ENCODE data around the gene CIRBP. TPM values are rescaled to one million over a fixed set of nuclear protein-coding genes. Genes with fewer than 3 reads are reported as not detected.

The CIRBP gene
- polyA plus RNA-seq, 1 donor from 2014 or later: 377 TPM

DNA sequence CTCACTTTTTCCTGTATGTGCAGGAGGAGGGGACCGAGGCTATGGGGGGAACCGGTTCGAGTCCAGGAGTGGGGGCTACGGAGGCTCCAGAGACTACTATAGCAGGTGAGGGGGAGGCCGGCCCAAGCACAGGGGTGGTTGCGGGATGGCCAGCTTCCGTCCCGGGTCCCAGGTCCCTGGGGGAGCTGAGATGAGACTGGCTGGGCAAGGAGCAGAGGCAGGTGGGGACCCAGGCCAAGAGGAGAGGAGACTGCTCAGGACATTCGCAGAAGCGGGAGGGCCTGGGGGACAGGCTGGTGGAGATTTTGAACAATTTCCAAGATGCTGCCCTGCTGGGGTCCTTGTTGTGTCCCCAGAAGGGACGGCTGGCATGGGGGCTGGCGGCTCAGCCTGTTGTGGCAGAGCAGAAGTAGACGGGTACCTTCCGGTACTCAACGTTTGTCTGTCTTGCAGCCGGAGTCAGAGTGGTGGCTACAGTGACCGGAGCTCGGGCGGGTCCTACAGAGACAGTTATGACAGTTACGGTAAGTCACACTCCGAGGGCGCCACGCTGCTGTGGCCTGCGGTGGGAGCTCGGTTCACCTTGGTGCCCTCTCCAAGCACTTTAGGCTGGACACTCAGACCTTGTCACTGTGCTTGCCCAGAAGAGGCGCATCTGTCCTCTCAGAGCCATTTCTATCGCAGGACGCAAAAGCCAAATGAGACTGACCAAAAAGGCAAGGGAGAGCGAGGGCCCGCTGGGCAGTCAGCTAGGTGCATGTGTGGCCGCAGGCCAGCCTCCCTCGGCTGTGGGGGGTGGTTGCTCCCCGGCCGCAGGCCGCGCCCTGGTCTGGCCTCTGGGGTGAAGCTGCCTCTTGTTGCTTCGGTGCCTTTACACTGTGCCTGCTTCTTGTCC is 2.6 kb downstream of the CIRBP start:
- H3K36me3 Mint-ChIP-seq: peaks cover 5% of the 10 kb centered on the region
- H3K4me1 Mint-ChIP-seq: peaks cover 33 to 38% (median 37%) of the 10 kb centered on the region in 3 donors
- H3K9me3 Mint-ChIP-seq: no peaks in the 10 kb centered on the region
- H3K4me3 Mint-ChIP-seq: peak overlapping the region; percentile 84 to 94 (median 90)
- H3K27ac Mint-ChIP-seq: peak overlapping the region; percentile 63 to 95 (median 95)
- no peaks in the 10 kb centered on the region for H3K27me3 Mint-ChIP-seq

DNA sequence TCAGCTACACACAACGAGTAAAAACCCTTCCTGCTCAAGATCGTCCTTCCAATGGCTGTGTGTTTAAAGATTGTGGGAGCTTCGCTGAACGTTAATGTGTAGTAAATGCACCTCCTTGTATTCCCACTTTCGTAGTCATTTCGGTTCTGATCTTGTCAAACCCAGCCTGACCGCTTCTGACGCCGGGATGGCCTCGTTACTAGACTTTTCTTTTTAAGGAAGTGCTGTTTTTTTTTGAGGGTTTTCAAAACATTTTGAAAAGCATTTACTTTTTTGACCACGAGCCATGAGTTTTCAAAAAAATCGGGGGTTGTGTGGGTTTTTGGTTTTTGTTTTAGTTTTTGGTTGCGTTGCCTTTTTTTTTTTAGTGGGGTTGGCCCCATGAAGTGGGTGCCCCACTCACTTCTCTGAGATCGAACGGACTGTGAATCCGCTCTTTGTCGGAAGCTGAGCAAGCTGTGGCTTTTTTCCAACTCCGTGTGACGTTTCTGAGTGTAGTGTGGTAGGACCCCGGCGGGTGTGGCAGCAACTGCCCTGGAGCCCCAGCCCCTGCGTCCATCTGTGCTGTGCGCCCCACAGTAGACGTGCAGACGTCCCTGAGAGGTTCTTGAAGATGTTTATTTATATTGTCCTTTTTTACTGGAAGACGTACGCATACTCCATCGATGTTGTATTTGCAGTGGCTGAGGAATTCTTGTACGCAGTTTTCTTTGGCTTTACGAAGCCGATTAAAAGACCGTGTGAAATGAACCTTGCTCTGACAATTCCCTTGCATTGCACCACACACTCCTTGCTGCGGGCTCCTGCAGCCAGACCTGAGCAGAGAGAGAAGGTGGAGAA is 3.5 kb downstream of the CIRBP start:
- H3K36me3 Mint-ChIP-seq: peaks cover 5% of the 10 kb centered on the region
- no peaks in the 10 kb centered on the region for H3K9me3 Mint-ChIP-seq
- peak overlapping the region in 2 of 3 donors; percentile 89 to 95 for H3K27ac Mint-ChIP-seq
- no peaks in the 10 kb centered on the region for H3K27me3 Mint-ChIP-seq
- H3K4me3 Mint-ChIP-seq: peak overlapping the region; percentile 21 to 90 (median 70)
- H3K4me1 Mint-ChIP-seq: peaks cover 33 to 38% (median 37%) of the 10 kb centered on the region in 3 donors

DNA sequence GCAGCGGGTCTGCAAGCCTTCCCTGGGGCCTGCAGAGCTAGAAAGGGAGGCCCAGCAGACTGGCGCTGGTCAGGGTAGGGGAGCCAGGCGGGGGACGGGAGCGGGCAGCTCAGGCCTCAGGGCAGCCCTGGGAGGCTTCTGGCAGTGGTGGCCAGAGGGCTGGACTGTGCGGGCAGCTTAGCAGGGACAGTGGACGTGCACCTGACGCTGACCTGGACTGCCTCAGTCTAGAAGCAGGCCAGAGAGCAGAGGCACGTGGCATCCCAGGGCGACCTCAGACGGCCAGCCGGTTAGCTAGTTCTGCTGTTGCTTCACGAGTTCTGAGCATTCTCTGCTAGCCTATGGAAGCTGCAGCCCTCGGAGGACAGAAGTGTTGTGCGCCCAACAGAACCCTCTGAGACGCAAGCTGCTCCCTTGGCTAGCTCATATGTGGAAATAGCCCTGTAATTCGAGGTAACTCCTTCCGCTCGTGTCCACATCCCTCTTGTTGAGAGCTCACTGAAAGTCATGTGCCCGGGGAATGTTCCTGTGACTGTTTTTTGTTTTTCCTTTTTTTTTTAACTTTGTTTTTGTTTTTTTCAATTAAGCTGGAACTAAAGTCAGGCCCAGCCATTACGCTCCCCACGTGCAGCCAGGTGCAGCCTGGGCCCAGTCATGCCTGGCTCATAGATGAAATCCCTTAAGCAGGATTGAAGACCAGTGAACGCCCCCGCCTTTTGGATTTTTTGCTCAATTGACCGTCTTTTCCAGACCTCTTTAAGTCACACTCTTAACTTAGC is 4.3 kb downstream of the CIRBP start:
- Mint-ChIP-seq H3K27ac (peak overlapping the region; percentile 73 to 95 (median 89)), H3K9me3 (no peaks in the 10 kb centered on the region), H3K4me1 (peaks cover 33 to 37% (median 35%) of the 10 kb centered on the region in 3 donors), H3K27me3 (no peaks in the 10 kb centered on the region), H3K4me3 (peak overlapping the region; percentile 27 to 90 (median 72)), H3K36me3 (peaks cover 7% of the 10 kb centered on the region)

DNA sequence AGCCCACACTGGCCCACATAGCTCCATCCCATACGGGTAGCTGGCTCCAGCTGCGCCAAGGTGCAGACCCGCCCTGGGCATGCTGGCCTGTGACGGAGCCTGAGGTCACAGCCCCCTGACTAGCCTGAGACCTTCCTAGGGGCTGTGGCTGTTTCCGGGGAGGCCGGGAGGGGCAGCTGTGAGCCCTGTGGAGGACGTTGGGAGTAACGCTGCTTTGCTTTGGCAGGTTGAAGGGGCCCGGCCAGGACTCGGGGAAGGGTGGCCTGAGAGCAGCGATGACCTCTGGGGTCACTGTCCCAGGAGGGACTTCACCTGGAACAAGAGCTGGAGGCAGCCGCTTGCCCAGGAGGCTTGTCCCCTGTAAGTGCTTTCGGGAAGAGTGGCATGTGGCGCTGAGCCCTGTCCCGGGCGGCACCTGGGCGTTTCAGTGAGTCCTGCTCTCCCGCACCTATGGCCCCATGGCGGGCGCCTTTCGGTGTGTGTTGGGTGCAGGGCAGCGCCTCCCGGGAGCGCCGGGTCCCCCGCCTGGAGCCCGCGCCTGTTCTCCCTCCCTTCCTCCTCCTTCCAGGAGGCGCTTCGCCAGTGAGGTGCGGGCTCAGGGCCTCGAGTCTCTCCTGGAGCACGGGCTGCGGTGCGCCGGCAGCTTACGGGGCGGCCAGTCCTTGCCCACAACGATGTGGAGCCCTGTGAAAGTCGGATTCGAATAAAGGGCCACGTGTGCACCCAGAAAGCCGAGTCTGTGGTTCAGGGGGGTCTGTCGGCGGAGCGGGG is 5.1 kb downstream of the CIRBP start:
- Mint-ChIP-seq H3K27ac (peak overlapping the region; percentile 39 to 95 (median 73)), H3K4me3 (peak overlapping the region in 3 of 4 donors; percentile 27 to 90 (median 85)), H3K9me3 (no peaks in the 10 kb centered on the region), H3K27me3 (no peaks in the 10 kb centered on the region), H3K36me3 (peaks cover 7% of the 10 kb centered on the region), H3K4me1 (peaks cover 26 to 32% (median 29%) of the 10 kb centered on the region in 3 donors)

DNA sequence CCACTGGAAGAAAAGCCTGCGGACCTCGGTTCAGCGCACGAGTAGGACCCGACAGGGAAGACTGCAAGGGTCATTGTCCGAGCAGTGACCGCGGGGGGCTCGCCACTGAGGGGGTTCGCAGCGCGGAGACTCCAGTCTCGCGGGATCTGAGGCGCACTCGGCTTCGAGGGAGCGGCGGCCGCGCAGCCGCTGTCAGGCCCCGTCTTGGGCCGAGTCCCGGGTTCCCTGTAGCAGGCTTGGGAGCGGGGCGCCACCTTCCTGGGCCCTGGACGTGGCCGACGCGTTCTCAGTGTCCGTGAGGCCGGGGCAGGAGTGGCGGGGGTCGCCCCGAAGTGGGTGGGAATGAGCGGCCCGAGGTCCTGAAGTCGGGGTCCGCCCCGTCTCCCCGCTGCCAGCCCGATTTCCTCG is 5.7 kb downstream of the CIRBP start:
- Mint-ChIP-seq H3K27ac (peak overlapping the region in 2 of 3 donors; percentile 59 to 95), H3K4me1 (peaks cover 31 to 35% (median 32%) of the 10 kb centered on the region in 3 donors), H3K36me3 (peaks cover 9% of the 10 kb centered on the region), H3K9me3 (no peaks in the 10 kb centered on the region), H3K4me3 (peak overlapping the region in 3 of 4 donors; percentile 55 to 90 (median 66)), H3K27me3 (peaks cover 1% of the 10 kb centered on the region)

DNA sequence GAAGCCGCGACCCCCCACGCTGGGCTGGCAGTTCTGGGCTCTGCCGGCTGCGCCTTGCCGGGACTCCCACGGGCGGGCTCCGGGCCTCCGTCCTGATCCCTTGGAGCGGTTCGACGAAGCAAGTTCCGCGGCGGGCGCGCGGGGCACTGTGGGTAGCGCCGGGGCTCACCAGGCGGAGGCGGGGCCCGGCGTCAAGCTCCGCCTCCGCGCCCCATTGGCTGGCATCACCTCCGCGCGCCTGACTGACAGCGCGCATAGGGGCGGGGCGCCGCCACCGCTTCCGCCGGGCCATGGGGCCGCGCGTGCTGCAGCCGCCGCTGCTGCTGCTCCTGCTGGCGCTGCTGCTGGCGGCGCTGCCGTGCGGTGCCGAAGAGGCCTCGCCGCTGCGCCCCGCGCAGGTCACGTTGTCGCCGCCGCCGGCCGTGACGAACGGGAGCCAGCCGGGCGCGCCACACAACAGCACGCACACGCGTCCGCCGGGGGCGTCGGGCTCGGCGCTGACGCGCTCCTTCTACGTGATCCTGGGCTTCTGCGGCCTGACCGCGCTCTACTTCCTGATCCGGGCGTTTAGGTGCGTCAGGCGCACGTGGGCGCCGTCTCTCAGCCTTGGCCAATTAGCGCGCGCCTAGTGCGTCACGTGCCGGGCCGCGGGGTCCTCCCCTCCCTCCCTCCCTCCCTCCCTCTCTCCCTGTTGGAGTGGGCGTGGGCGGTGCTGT is 6.3 kb downstream of the CIRBP start, which contains the start of gene FAM174C:
TSS of gene FAM174C (plus strand) at position 271 of the 716 bp plus-strand sequence. CDS start at position 291, 20 bp downstream.
- no peaks in the 10 kb centered on the region for H3K9me3 Mint-ChIP-seq
- peaks cover 10% of the 10 kb centered on the region for H3K36me3 Mint-ChIP-seq

DNA sequence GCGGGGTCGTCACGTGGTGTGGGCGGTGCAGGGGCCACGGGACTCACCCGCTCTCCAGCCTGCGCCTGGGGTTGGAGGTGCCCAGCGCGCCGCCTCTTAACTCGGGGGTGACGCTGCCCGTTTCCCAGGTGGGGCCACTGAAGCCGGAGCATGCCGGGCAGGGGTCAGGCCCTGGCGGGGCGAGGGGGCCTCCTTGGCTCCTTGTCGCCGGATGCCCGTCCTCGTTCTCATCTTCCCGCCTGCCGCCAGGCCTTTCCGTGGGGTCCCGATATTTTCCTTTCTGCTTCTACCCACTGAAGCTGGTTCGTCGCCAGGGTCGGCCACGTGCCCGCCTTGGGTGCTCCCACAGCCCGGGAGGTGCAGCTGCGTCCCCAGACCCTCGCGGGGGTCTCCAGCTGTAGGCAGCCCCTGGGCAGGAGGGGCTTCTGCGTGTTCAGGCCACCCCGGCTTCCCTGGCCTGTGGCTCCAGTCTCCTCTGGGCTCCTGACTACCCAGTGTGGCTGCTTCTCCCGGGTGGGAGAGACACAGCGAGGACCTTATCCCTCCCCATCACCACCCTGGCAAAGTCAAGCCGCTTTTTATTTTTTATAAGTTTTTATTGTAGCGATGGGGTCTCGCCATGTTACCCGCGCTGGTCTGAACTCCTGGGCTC is 7.0 kb downstream of the CIRBP start:
- H3K27ac Mint-ChIP-seq: peak overlapping the region; percentile 95 to 97 (median 97)
- peaks cover 21 to 28% (median 27%) of the 10 kb centered on the region in 3 donors for H3K4me1 Mint-ChIP-seq

More for the DNA sequence above, 6.3 kb downstream of the CIRBP start, which contains the start of gene FAM174C:
- peak within 1 kb of the TSS; percentile 95 to 97 (median 97) for H3K27ac Mint-ChIP-seq
- H3K27me3 Mint-ChIP-seq: peaks cover 1% of the 10 kb centered on the region
- peaks cover 26 to 32% (median 31%) of the 10 kb centered on the region in 3 donors for H3K4me1 Mint-ChIP-seq
- H3K4me3 Mint-ChIP-seq: peak within 1 kb of the TSS; percentile 83 to 95 (median 91)

DNA sequence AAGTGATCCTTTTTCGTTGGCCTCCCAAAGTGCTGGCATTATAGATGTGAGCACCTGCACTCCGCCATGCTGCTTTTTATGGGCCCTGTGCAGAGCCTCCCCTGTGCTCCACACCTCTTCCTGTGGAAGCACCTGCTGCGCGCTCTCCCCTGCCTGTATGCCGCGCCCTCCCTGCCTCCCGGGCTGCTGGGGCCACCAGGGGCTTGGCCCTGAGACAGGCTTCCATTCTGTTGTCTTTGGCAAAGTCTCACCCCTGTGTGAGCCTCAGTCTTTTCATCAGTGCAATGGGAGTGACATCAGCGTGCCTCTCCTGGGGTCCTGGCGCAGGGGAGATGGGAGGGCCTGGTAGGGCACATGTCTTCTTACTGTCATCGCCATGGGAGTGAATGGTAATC is 7.5 kb downstream of the CIRBP start:
- H3K27me3 Mint-ChIP-seq: peaks cover 1% of the 10 kb centered on the region
- H3K27ac Mint-ChIP-seq: peak overlapping the region; percentile 95 to 97 (median 97)
- H3K9me3 Mint-ChIP-seq: no peaks in the 10 kb centered on the region
- H3K4me3 Mint-ChIP-seq: peak overlapping the region; percentile 80 to 95 (median 88)
- H3K4me1 Mint-ChIP-seq: peaks cover 21 to 26% (median 23%) of the 10 kb centered on the region in 3 donors
- H3K36me3 Mint-ChIP-seq: peaks cover 9% of the 10 kb centered on the region

More for the DNA sequence above, 7.0 kb downstream of the CIRBP start:
- Mint-ChIP-seq H3K36me3 (peaks cover 10% of the 10 kb centered on the region), H3K9me3 (no peaks in the 10 kb centered on the region), H3K4me3 (peak overlapping the region; percentile 80 to 95 (median 88)), H3K27me3 (peaks cover 1% of the 10 kb centered on the region)

DNA sequence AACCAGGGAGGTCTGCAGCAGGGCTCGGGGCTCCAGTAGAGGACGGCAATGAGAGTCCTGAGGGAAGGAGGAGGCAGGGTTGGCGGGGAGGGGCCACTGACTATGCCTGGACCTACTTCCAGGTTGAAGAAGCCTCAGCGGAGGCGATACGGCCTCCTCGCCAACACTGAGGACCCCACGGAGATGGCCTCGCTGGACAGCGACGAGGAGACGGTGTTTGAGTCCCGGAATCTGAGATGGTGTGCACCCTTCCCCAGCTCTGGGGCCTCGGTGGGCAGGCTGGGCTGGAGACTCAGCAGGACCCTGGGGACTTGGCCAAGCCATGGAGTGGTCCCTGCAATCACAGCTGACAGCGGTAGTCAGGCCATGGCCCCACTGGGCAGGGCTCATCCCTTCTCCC is 7.9 kb downstream of the CIRBP start:
- Mint-ChIP-seq H3K9me3 (no peaks in the 10 kb centered on the region), H3K4me1 (peaks cover 21 to 24% (median 22%) of the 10 kb centered on the region in 3 donors), H3K4me3 (peak overlapping the region; percentile 80 to 95 (median 88)), H3K27ac (peak overlapping the region; percentile 95 to 97 (median 97)), H3K36me3 (peaks cover 9% of the 10 kb centered on the region), H3K27me3 (peaks cover 1% of the 10 kb centered on the region)

DNA sequence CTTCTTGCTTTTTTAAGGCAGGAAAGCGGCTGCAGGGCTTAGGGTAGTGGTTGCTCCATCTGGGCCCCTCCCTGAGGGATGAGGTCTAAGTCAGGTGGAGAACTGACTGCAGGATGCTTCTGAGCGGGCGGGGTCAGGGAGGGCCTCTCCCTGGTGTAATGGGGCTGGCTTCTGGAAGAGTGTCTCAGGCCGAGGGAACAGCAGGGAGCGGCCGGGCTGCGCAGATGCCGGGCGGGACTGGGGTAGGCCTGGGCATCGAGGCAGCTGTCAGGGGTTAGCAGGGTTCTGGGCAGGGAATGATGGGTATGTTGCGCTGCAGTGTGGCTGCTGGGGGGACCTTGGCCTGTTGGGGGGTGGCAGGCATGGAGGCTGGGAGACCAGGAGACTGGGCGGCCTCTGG is 8.9 kb downstream of the CIRBP start:
- Mint-ChIP-seq H3K9me3 (no peaks in the 10 kb centered on the region), H3K4me1 (peaks cover 15 to 16% (median 16%) of the 10 kb centered on the region in 3 donors), H3K27me3 (peaks cover 3% of the 10 kb centered on the region), H3K4me3 (peak overlapping the region in 3 of 4 donors; percentile 29 to 82 (median 77)), H3K36me3 (peaks cover 6% of the 10 kb centered on the region), H3K27ac (peak overlapping the region; percentile 46 to 95 (median 93))

DNA sequence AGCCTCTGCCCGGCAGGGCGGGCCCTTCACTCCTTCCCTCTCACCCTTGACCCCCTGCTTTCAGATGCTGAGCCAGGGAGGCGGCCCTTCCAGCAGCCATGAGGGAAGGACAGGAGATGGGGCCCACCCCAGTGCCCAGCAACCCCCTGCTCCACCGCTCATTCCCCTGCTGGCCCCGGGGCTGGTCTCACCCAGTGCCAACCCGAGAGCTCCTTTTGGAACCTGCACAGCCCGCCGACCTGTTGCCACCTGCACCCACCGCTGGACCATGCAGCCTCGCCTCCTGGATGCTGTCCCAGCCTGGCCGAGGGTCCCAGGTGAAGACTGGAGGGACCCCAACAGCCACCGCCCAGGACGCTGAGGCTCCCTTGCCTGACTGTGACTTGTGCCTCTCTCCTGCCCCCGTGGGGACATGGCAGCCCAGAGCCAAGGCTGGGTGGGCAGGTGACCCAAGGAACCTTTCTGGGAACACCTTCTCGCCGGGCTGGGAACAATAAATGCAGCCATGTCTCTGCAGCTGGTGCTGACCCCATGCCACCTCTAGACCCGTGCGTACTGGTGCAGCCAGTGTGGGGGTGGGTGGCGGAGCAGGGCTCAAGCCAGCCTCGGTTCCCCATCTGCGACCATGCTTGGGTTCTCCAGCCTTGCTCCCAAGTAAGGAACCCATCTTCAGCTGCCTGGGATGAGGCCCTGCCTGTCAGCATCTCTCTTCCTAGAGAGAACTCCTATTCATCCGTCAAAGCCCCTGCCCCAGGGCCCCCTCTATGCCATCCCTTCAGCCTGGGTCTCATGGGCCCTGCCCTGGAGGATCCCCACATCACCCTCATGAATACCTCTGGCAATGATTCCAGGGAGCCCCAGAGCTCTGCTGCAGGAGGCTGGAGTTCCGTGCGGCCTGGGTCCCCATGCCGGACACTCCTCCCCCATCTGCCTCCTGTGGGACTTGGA is 9.9 kb downstream of the CIRBP start:
- peaks cover 10 to 11% (median 10%) of the 10 kb centered on the region in 3 donors for H3K4me1 Mint-ChIP-seq
- H3K9me3 Mint-ChIP-seq: no peaks in the 10 kb centered on the region
- H3K27me3 Mint-ChIP-seq: peaks cover 10% of the 10 kb centered on the region
- peaks cover 6% of the 10 kb centered on the region for H3K36me3 Mint-ChIP-seq
- peak overlapping the region in 1 of 4 donors; percentile 84 for H3K4me3 Mint-ChIP-seq
- peak overlapping the region in 2 of 3 donors; percentile 5 to 90 for H3K27ac Mint-ChIP-seq

Data from IgD-negative memory B cell (primary cell).